GM21381 (cell line): ENCODE measurements around the gene RPH3AL.

Experiments used
- ATAC-seq: cut with Tn5 transposase; IDR thresholded peaks from one replicate; pipeline ENCODE4 v1.9.1; 2021; ENCODE audit warnings: mild to moderate bottlenecking, moderate library complexity; ENCODE audit not compliant: unreplicated experiment

The RPH3AL gene

GRCh38 chr17:266219-266618, 86.4 kb downstream of the RPH3AL start:
- no peak for ATAC-seq

GRCh38 chr17:265718-266117, 86.9 kb downstream of the RPH3AL start:
- no peak for ATAC-seq

GRCh38 chr17:263773-264172, 88.8 kb downstream of the RPH3AL start:
- no peak for ATAC-seq

GRCh38 chr17:263271-263670, 89.3 kb downstream of the RPH3AL start:
- ATAC-seq = no peak

GRCh38 chr17:261635-262034, 91.0 kb downstream of the RPH3AL start:
- ATAC-seq = no peak

GRCh38 chr17:260944-261343, 91.7 kb downstream of the RPH3AL start:
- no peak for ATAC-seq

GRCh38 chr17:260031-260791, 92.4 kb downstream of the RPH3AL start:
- no peak for ATAC-seq

- no peak for ATAC-seq
Measured at GRCh38 chr17:259341-259976, 93.1 kb downstream of the RPH3AL start.

- no peak for ATAC-seq
Measured at GRCh38 chr17:258906-259305, 93.7 kb downstream of the RPH3AL start.

GRCh38 chr17:258045-258734, 94.4 kb downstream of the RPH3AL start:
- ATAC-seq = no peak

GRCh38 chr17:253091-253846, 99.3 kb downstream of the RPH3AL start:
- no peak for ATAC-seq

GRCh38 chr17:252456-252855, 100.2 kb downstream of the RPH3AL start:
- ATAC-seq = no peak

GRCh38 chr17:251531-251930, 101.1 kb downstream of the RPH3AL start:
- no peak for ATAC-seq

- ATAC-seq = no peak
Measured at GRCh38 chr17:250487-251300, 101.9 kb downstream of the RPH3AL start.

- no peak for ATAC-seq
Measured at GRCh38 chr17:249236-249993, 103.2 kb downstream of the RPH3AL start.

- ATAC-seq = no peak
Measured at GRCh38 chr17:248337-249235, 104.0 kb downstream of the RPH3AL start.

GRCh38 chr17:247767-248166, 104.8 kb downstream of the RPH3AL start:
- ATAC-seq = no peak

- no peak for ATAC-seq
Measured at GRCh38 chr17:246851-247421, 105.7 kb downstream of the RPH3AL start.
